ENCODE data around the gene ANKRD65. TPM values are rescaled to one million over a fixed set of nuclear protein-coding genes. Genes with fewer than 3 reads are reported as not detected.
A peak's percentile ranks its signal among the peaks of the same experiment; 100 is the strongest.

The ANKRD65 gene
- total and polyA plus RNA-seq, 10 donors, result 0.43 to 4.3 (median 1.6) TPM

DNA sequence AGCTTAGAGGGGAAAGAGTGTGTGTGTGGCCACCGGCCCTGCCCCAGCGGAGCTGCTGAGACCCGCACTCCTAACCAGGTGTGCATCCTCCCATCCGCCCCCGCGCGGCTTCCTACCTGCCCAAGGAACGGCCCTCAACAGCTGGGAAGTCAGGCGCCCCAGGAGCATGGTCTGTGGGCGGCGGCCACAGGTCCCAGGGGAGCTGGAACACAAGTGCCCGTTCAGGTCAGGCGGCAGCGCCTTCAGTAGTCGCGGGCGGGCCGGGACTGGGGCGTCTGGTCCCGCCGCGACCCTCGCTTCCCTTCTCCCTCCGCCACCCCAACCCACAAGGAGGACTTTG, 46.5 kb downstream of the ANKRD65 start:
- peaks cover 22 to 53% (median 46%) of the 10 kb centered on the region in 6 donors for H3K4me1 ChIP-seq
- H3K9me3 ChIP-seq, result no peaks in the 10 kb centered on the region
- intact Hi-C loops (cut with DNase I; ENCODE audit: low total_unique reads), result no loop called here
- peak; percentile 89 for DNase-seq
- H3K27me3 ChIP-seq (replicated peaks in 1 of 7), result no peaks in the 10 kb centered on the region
- peak overlapping the region; percentile 83 to 97 (median 92) for H3K4me3 ChIP-seq
- H3K27ac ChIP-seq, result peak overlapping the region; percentile 85 to 98 (median 95)
- 0 to 2% (median 0%) methylated on average over 19 to 24 of the region's 24 CpGs for WGBS, 5 donors
- peaks cover 0 to 20% (median 9%) of the 10 kb centered on the region in 6 donors for H3K36me3 ChIP-seq
- no peak for TF ChIP-seq POLR2AphosphoS5 (IDR thresholded peaks at IDR 0.05)

DNA sequence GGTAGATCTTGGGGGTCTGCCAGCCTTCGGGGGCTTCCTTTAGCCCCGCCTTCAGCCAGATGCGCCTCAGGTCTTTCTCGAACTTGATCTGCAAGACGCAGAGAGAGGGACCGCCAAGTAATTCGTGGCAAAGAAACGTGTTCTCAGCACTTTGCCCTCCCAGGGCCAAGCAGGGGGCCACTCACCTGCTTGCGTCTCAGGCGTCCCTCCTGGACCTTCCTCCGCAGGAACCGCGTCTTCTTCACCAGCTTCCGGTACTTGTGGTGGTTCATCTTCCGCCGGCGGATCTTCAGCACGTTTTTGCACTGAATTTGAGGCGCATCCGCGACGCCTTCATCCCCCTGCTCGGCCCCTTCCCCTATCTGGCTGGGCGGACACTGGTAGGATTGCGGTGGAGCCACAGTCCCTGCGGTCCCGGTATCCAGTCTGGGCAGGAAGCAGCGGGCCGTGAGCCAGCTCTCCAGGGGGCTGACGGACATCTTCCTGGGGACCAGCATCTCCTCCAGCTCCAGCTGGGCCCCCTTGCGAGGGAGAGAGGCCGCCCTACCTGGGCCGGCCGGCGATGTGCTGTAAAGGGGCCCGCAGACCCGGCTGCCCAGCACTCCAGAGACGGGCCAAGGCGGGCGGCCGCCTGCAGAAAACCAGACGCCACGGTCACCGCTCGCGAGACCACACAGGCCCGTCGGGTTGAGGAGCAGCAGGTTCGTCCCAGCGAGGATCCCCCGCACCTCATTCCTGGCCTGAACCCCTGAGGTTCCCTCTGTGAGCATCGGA, 47.1 kb downstream of the ANKRD65 start:
- peaks cover 0 to 20% (median 9%) of the 10 kb centered on the region in 6 donors for H3K36me3 ChIP-seq
- WGBS, 5 donors, result 55 to 79% (median 60%) methylated on average over 31 to 52 of the region's 52 CpGs
- peak overlapping the region; percentile 83 to 97 (median 92) for H3K4me3 ChIP-seq
- TF ChIP-seq POLR2A (IDR thresholded peaks at IDR 0.05), result no peak
- peak; percentile 82 for DNase-seq
- H3K9me3 ChIP-seq, result no peaks in the 10 kb centered on the region
- peaks cover 22 to 53% (median 46%) of the 10 kb centered on the region in 6 donors for H3K4me1 ChIP-seq
- H3K27ac ChIP-seq, result peak overlapping the region in 5 of 8 donors; percentile 93 to 98 (median 96)
- no peaks in the 10 kb centered on the region for H3K27me3 ChIP-seq (replicated peaks in 1 of 7)
- intact Hi-C loops (cut with DNase I; ENCODE audit: low total_unique reads), result no loop called here

DNA sequence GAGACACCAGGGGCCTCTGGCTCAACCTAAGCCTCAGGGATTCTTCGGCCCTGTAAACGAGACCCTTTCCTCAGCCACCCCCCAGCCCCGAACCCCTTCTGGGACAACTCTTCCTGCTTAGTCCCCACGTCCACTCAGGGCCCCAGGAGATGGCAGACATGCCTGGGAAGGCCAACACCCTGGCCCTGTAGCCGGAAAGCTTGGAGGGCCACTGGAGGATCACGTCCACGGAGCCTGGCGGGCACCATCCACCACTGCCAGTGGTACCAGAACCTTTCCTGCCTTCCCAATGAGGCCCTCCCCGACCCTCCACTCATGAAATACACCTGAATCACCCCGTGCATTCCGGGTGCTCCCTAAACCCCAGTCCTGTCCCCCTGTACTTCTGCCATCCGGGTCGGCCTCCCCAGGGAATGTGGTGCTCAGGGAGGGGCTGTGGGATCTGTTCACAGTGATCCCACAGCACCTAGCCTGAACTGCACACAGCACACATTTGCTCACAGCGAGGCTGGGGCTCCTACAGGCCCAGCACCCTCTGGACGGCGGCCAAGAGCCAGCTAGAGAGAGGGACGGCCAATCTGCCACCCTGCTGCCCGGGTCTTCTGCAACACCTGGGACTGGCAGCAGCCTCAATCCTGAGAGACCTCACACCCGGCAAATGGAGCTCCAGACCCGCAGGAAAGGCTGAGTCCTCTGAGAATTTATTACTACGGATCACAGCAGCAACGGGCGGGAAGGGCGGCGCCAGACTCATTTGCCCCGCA, 47.8 kb downstream of the ANKRD65 start:
- H3K27me3 ChIP-seq (replicated peaks in 1 of 7), result no peaks in the 10 kb centered on the region
- whole genome bisulfite sequencing, 5 donors, result 90 to 97% (median 91%) methylated on average over 20 to 26 of the region's 26 CpGs
- DNase-seq, result no peak
- peaks cover 0 to 20% (median 9%) of the 10 kb centered on the region in 6 donors for H3K36me3 ChIP-seq
- TF ChIP-seq, protein P1, sequence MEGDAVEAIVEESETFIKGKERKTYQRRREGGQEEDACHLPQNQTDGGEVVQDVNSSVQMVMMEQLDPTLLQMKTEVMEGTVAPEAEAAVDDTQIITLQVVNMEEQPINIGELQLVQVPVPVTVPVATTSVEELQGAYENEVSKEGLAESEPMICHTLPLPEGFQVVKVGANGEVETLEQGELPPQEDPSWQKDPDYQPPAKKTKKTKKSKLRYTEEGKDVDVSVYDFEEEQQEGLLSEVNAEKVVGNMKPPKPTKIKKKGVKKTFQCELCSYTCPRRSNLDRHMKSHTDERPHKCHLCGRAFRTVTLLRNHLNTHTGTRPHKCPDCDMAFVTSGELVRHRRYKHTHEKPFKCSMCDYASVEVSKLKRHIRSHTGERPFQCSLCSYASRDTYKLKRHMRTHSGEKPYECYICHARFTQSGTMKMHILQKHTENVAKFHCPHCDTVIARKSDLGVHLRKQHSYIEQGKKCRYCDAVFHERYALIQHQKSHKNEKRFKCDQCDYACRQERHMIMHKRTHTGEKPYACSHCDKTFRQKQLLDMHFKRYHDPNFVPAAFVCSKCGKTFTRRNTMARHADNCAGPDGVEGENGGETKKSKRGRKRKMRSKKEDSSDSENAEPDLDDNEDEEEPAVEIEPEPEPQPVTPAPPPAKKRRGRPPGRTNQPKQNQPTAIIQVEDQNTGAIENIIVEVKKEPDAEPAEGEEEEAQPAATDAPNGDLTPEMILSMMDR (IDR thresholded peaks at IDR 0.05 in 8 of 11, conservative IDR thresholded peaks at IDR 0.05 in 3 of 11), result no peak
- TF ChIP-seq POLR2AphosphoS5 (IDR thresholded peaks at IDR 0.05) (no peak), POLR2A (IDR thresholded peaks at IDR 0.05) (no peak)
- intact Hi-C loops (cut with DNase I; ENCODE audit: low total_unique reads), result no loop called here
- no peaks in the 10 kb centered on the region for H3K9me3 ChIP-seq
- peaks cover 22 to 53% (median 46%) of the 10 kb centered on the region in 6 donors for H3K4me1 ChIP-seq
- no peak overlapping the region for H3K27ac ChIP-seq
- H3K4me3 ChIP-seq, result peak overlapping the region in 3 of 8 donors; percentile 83 to 97 (median 83)

DNA sequence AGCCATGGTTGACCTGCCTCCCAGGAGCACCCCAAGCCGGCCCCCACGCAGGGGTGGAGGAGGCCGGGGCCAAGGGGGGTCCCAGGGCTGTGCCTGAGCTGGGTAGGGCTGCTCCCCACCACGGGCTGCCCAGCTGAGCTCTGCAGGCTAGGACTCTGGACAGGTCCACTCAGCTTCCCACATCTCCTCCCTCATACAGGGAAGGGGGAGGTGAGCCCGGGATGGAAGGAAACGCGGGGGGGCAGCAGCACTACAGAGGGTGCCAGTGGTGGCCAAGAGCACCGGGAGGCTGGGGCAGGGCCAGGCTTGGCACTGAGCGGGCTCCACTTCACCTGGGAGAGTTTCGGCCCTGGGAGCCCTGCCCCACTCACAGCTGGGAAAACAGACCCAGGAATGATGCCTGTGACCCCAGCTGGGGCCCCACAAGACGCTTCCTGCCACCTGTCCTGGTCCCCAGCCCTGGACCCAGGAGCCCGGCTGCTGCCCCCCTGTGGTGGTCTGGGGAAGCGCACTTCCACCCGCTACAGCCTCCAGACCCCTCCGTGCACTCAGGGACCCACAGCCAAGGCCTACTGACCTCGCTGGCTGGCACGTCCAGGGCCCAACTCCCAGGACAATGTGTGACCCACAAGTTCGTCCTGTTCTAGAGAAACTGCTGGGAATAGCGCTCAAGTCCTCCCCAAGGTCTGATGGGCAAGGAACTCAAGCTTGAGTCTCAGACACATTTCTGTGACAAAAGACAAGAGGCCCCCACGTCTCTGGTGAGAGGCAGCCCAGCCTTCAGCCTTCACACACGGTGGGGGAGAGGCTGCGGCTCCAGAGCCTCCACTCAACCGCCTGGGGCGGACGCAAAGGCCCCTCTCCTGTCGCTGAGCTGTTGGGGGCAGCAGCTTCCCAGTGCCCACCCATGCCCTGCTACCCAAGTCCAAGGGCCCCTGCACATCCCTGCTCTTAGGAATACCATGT, 49.0 kb downstream of the ANKRD65 start:
- no peaks in the 10 kb centered on the region for H3K27me3 ChIP-seq (replicated peaks in 1 of 7)
- H3K4me1 ChIP-seq, result peaks cover 22 to 53% (median 46%) of the 10 kb centered on the region in 6 donors
- peak; percentile 93 for DNase-seq
- intact Hi-C loops (cut with DNase I; ENCODE audit: low total_unique reads), result no loop called here
- 13 to 33% (median 29%) methylated on average over 19 to 26 of the region's 26 CpGs for WGBS, 5 donors
- peak overlapping the region in 3 of 8 donors; percentile 49 to 63 (median 58) for H3K27ac ChIP-seq
- TF ChIP-seq, protein P1 (IDR thresholded peaks at IDR 0.05 in 8 of 11, conservative IDR thresholded peaks at IDR 0.05 in 3 of 11), result peak; percentile 77 to 98 (median 96)
- peak in 2 of 3 donors; percentile 49 to 73 for TF ChIP-seq POLR2AphosphoS5 (IDR thresholded peaks at IDR 0.05)
- TF ChIP-seq POLR2A (IDR thresholded peaks at IDR 0.05), result no peak
- H3K4me3 ChIP-seq, result peak overlapping the region in 1 of 8 donors; percentile 43
- peaks cover 0 to 4% (median 0%) of the 10 kb centered on the region in 8 donors for H3K9me3 ChIP-seq
- peaks cover 0 to 20% (median 9%) of the 10 kb centered on the region in 6 donors for H3K36me3 ChIP-seq

Data from spleen (tissue), 11 donors.